ENCODE measurements around the gene ACAD8. TPM values are rescaled to one million over a fixed set of nuclear protein-coding genes. Genes with fewer than 3 reads are reported as not detected.

Gene ACAD8
- total RNA-seq, 1 donor from 2014 or later = 14.9 TPM

GRCh38 chr11:134312223-134312622, 58.9 kb downstream of the ACAD8 start:
- no peak overlapping the region for H3K27ac Mint-ChIP-seq (ENCODE audit: unreplicated experiment)
- peaks cover 7% of the 10 kb centered on the region for H3K9me3 Mint-ChIP-seq (ENCODE audit: low read depth)
- H3K4me3 Mint-ChIP-seq (ENCODE audit: unreplicated experiment) = no peak overlapping the region
- H3K36me3 Mint-ChIP-seq (ENCODE audit: low read depth) = no peaks in the 10 kb centered on the region
- TF ChIP-seq CTCF (IDR thresholded peaks at IDR 0.05) = no peak
- no peak for DNase-seq (ENCODE audit: low spot score)
- no peaks in the 10 kb centered on the region for H3K4me1 Mint-ChIP-seq (ENCODE audit: low read depth)
- peaks cover 26% of the 10 kb centered on the region for H3K27me3 Mint-ChIP-seq (ENCODE audit: low read depth)

- TF ChIP-seq CTCF (IDR thresholded peaks at IDR 0.05) = no peak
- no peaks in the 10 kb centered on the region for H3K36me3 Mint-ChIP-seq (ENCODE audit: low read depth)
- no peak overlapping the region for H3K27ac Mint-ChIP-seq (ENCODE audit: unreplicated experiment)
These were observed 59.4 kb downstream of the ACAD8 start for GRCh38 chr11:134312807-134313206.

GRCh38 chr11:134313379-134313778, 60.0 kb downstream of the ACAD8 start:
- Mint-ChIP-seq H3K4me3 (ENCODE audit: unreplicated experiment) (no peak overlapping the region), H3K27me3 (ENCODE audit: low read depth) (peaks cover 27% of the 10 kb centered on the region), H3K4me1 (ENCODE audit: low read depth) (no peaks in the 10 kb centered on the region), H3K27ac (ENCODE audit: unreplicated experiment) (no peak overlapping the region), H3K9me3 (ENCODE audit: low read depth) (peaks cover 16% of the 10 kb centered on the region), H3K36me3 (ENCODE audit: low read depth) (no peaks in the 10 kb centered on the region)
- no peak for DNase-seq (ENCODE audit: low spot score)
- TF ChIP-seq CTCF (IDR thresholded peaks at IDR 0.05) = no peak

More at GRCh38 chr11:134312807-134313206, 59.4 kb downstream of the ACAD8 start:
- H3K4me3 Mint-ChIP-seq (ENCODE audit: unreplicated experiment) = no peak overlapping the region
- H3K4me1 Mint-ChIP-seq (ENCODE audit: low read depth) = no peaks in the 10 kb centered on the region
- H3K27me3 Mint-ChIP-seq (ENCODE audit: low read depth) = peaks cover 27% of the 10 kb centered on the region
- no peak for DNase-seq (ENCODE audit: low spot score)
- peaks cover 12% of the 10 kb centered on the region for H3K9me3 Mint-ChIP-seq (ENCODE audit: low read depth)

GRCh38 chr11:134313821-134314607, 60.6 kb downstream of the ACAD8 start:
- Mint-ChIP-seq H3K36me3 (ENCODE audit: low read depth) (no peaks in the 10 kb centered on the region), H3K4me1 (ENCODE audit: low read depth) (no peaks in the 10 kb centered on the region), H3K4me3 (ENCODE audit: unreplicated experiment) (no peak overlapping the region), H3K9me3 (ENCODE audit: low read depth) (peaks cover 19% of the 10 kb centered on the region), H3K27ac (ENCODE audit: unreplicated experiment) (no peak overlapping the region), H3K27me3 (ENCODE audit: low read depth) (peaks cover 27% of the 10 kb centered on the region)
- TF ChIP-seq CTCF (IDR thresholded peaks at IDR 0.05) = no peak
- DNase-seq (ENCODE audit: low spot score) = no peak

Other genes starting within 250 kb of the ACAD8 start
- gene JAM3, start 184.5 kb upstream of the ACAD8 start, total RNA-seq = 94.2 to 185 TPM (median 105 TPM) in 3 replicates
- gene NCAPD3, start 29.6 kb upstream of the ACAD8 start, total RNA-seq = 13.2 to 24.3 TPM (median 17.0 TPM) in 3 replicates
- 49.1 to 54.5 TPM (median 50.4 TPM) in 3 replicates for gene VPS26B, start 28.9 kb upstream of the ACAD8 start, total RNA-seq
- 25.4 to 27.8 TPM (median 25.5 TPM) in 3 replicates for gene THYN1, start 216 bp upstream of the ACAD8 start, total RNA-seq
- not detected in 3 replicates for gene GLB1L3, start 22.8 kb downstream of the ACAD8 start, total RNA-seq
- gene GLB1L2, start 78.4 kb downstream of the ACAD8 start, total RNA-seq = 0.34 to 0.74 TPM (median 0.35 TPM) in 3 replicates
- 0.27 to 0.62 TPM (median 0.37 TPM) in 3 replicates for gene B3GAT1, start 158.7 kb downstream of the ACAD8 start, total RNA-seq